Caki2 (cell line): ENCODE results near the gene TAS2R16. TPM values are rescaled to one million over a fixed set of nuclear protein-coding genes. Genes with fewer than 3 reads are reported as not detected.
"Not testable (repeated sequence)": the region's sequence is repeated elsewhere in the genome, so short reads cannot be mapped to it uniquely, and the experiment has no call there.

ENCODE experiments used
- DNase-seq: peaks from one replicate; pipeline ENCODE4 v3.0.0-alpha.2; 2015; ENCODE audit warnings: low read depth
- in situ Hi-C: cut with HindIII; loops from 2 replicates; pipeline ENCODE4 v1.10.0; 2016; ENCODE audit warnings: low sequenced_read_pairs, low pct_unique_long_range_greater_than_20kb, mixed read lengths
- total RNA-seq: library from RNA; depleted of rRNA; stranded (reverse); fragments of >200 nt; shearing (Covaris generic); gene quantifications from 2 replicates; pipeline ENCODE4 v1.2.3, GENCODE V29; 2014; ENCODE audit warnings: low replicate concordance; rRNA removed

Gene TAS2R16
- total RNA-seq, 1 experiment from 2014 or later = not detected

DNA sequence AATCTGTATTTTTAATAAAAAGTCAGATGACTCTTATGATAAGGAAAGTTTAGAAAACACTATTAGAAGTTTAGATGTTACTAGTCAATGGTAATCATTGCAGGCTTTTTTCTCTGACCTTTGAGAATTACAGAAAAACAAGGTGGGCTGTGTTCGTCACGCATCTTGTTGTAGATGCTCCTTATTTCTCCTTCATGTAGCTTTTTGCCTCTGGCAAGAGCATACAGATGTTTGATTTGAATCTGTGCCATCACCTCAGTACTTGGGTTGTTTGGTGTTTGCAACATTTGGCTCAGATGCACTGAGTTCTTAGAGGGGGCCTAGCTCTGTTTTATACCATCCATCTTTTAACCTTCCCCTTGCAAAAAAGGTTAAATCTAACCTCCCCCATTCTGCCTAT is 11.5 kb downstream of the TAS2R16 start:
- DNase-seq = no peak

DNA sequence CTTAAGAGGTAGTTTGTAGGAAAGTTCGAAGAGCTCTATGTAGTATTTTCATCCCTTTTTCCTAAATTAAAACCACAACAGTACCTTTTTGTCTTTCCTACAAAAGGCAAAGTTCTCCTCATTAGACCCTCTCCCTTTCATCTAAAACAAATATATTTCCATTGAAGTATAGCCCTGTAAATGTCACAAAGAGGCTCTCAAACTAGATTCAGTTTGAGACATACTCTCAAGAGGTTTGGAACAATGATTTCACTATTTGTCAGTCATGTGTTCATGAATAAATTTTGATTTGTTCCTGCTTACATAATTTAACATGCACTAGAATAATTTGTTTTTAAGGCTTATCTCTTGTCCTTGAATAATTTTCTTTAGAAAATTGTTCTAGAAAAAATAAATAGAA is 12.2 kb downstream of the TAS2R16 start:
- no peak for DNase-seq
- in situ Hi-C loops = no loop called here

More for the DNA sequence above, 11.5 kb downstream of the TAS2R16 start:
- in situ Hi-C loops = no loop called here

DNA sequence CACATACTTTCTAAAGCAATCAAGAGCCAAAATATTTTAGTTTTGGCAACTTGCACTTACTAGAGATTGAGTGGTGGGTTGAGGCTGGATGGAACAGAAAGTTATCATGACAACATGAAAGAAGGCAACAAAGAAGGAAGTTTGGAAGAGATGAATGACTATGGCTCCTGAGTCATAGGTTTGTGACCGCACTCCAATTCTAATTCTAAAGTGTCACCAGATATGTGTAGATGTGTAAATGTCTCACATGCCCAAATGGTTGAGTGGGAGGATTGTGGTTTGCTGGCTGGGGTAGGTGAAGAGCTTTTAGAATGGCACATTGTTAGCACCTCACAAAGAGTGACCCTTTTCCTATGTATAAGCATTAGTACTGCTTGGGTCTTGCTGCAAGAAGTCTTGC is 20.2 kb downstream of the TAS2R16 start:
- DNase-seq = no peak
- in situ Hi-C loops = no loop called here

DNA sequence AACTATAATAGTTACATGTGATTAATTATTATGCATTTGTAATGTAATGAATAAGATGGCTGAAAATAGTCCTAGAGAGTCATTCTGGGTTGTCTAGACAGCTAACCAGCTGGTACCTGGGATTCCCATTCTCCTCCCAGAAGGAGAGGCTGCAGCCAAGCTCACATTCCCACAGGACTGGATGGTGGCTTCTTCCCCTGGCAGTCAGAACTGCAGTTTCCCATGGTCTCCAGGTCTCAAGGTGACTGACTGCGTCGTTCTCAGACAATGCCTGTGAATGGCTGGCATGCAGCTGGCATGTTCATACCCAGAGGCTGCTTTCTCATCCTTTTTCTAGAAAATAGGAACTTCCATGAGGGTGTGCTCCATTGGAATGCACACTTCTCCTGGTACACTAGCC is 21.3 kb downstream of the TAS2R16 start:
- in situ Hi-C loops = no loop called here
- DNase-seq = no peak

DNA sequence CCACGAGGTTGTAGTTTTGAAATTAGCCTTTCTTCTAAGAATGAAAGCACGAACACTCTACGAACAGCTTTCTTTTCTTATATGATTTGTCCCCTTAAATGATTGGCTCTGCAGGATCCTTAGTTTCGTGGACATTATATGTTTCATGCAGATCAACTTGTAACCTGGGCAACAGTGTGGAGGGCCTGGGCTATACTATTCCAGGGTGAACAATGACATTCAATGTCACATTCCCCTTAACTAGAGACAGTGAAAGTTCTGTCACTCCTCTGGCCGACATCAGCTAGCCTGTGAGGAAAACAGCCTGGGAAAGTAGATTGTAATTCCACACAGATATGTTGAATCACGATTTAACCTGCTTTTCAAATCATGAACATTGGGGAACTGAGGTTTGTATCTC is 23.4 kb downstream of the TAS2R16 start:
- no peak for DNase-seq
- in situ Hi-C loops = no loop called here

DNA sequence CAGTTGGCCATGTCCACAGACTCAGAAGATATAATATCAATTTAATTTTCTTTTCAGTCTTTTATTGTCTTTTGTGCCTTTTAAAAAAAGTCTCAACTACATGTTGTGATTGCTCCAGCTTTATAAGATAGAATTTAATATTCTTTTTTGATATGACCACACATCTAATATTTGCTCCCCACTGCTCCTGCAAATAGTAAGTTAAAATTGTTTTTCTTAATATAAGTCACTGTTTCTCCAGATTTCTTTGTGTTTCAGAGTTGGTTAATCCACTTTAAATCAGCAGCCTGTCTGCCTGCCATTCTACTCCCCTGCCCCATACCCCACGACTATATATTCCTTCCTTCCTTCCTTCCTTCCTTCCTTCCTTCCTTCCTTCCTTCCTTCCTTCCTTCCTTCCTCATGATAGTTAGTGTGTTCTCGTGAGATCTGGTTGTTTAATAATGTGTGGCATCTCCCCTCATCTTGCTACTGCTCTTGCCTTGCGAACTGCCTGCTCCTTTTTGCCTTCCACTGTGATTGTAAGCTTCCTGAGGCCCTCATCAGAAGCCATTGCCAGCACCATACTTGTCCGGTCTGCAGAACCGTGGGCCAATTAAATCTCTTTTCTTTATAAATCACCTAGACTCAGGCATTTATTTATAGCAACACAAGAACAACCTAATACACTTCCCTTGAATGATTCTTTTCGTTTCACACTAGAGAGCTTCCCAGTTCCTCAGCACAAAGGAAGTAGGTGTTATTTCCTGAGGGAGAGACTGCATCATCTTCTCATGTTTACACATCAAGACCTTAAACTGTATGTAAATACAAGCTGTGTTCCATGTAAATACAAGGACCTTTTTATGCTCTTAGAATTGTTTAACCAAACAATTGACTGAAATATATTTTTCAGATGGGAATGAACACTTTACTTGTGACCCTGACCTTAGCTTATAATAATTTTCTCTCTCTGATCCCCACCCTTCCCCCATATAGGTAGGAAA is 24.5 kb downstream of the TAS2R16 start:
- in situ Hi-C loops = no loop called here
- DNase-seq = no peak

DNA sequence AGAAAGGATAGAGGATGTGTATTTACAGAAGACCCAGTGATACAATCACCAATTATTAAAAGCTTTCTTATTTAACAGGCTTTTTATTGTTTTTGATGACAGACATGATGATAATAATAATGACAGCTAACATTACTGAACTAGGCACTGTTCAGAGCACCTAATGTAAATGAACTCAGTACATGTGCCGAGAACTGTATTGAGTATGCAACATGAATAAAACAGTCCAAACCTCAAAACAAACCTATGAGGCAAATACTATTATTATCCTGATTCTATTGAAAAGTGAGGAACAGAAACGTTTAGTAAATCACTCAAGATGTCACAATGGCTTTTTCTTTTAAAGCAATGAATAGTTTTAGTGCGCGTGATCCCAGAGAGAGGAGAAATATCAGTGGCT is 27.1 kb downstream of the TAS2R16 start:
- DNase-seq = no peak
- in situ Hi-C loops = no loop called here

DNA sequence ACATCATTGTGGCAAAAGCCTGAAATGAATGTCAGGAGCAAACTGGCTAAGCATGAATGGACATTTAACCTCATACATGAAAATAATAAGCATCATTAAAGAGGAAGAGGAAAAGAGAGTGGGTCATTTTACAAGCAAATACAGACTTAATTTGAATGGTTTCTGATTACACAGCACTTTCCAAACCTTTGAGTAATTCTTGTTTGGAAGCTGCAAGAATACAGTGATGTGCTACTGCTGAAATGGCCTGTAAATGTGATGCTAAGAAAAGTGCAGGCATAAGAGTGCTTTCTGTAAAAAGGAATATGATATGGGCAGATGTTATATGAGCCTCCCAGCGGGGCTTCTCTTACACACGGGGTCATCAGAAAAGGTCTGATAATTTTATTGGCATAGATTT is 30.2 kb downstream of the TAS2R16 start:
- DNase-seq = no peak
- in situ Hi-C loops = no loop called here

DNA sequence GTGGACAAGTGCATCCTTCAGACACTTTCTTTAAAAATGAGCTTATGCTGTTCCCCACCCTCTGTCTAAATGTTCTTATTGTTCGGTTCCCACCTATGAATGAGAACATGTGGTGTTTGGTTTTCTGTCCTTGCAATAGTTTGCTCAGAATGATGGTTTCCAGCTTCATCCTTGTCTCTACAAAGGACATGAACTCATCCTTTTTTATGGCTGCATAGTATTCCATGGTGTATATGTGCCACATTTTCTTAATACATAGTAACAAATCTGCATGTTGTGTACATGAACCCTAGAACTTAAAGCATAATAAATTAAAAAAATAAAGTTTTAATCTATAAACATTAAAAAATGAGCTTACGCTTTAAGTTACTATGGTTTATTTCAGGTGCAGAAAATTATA is 41.8 kb downstream of the TAS2R16 start:
- in situ Hi-C loops, DNase-seq: not testable (repeated sequence)

DNA sequence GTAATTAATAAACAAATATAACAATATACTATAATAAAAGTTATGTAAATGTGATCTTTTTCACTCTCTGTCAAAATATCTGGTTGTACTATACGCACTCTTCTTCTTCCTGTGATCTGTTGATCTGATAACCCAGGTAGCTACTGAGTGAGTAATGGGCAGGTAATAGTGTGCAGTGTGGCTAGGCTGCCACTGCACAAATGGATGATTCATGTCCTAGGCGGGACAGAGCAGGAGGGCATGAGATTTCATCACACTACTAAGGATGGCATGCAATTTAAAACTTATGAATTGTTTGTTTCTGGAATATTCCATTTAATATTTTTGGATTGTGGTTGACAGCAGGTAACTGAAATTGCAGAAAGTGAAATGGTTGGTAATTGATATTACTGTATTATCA is 44.5 kb downstream of the TAS2R16 start:
- in situ Hi-C loops = no loop called here
- DNase-seq = no peak

DNA sequence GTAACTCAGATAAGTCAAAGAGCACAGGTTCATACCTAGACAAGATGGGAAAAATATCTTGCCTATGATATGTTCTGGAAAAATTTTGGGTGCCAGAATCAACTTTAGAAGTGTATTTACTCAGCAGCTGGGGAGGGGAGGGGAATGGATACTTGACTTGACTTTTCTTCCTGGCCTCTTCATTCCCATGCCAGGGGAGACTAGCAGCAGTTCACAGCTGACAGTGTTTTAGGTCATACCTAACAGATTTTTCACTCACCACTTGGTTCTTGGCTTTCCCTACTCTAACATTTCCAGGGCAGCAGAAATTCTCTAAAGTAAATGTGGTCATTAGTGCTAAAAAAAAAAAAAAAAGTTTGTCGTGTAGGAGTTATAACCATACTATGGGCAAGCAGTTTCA is 46.3 kb downstream of the TAS2R16 start:
- in situ Hi-C loops = no loop called here
- no peak for DNase-seq

Other genes starting within 250 kb of the TAS2R16 start
- gene CADPS2, start 109.2 kb downstream of the TAS2R16 start, total RNA-seq = 6.5 and 8.6 TPM in 2 replicates
- not detected in 2 replicates for gene SLC13A1, start 204.3 kb upstream of the TAS2R16 start, total RNA-seq